ENCODE data around the gene ZSWIM2.
"Not testable (repeated sequence)": the region's sequence is repeated elsewhere in the genome, so short reads cannot be mapped to it uniquely, and the experiment has no call there.

Gene ZSWIM2, protein sequence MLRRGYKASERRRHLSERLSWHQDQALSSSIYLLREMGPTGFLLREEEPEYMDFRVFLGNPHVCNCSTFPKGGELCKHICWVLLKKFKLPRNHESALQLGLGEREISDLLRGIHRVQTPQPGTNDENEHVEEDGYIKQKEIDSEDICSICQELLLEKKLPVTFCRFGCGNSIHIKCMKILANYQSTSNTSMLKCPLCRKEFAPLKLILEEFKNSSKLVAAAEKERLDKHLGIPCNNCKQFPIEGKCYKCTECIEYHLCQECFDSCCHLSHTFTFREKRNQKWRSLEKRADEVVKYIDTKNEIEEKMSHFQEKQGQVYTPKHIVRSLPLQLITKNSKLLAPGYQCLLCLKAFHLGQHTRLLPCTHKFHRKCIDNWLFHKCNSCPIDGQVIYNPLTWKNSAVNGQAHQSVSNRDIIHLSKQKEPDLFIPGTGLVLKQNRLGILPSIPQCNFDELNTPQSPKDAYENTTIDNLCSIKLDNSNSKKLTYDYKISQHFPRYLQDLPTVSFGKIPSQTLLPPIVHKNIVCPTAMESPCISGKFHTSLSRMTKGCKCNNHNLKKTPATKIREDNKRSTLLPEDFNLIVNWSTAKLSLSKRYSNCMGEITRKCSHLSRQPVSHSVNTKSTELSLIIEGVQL

DNA sequence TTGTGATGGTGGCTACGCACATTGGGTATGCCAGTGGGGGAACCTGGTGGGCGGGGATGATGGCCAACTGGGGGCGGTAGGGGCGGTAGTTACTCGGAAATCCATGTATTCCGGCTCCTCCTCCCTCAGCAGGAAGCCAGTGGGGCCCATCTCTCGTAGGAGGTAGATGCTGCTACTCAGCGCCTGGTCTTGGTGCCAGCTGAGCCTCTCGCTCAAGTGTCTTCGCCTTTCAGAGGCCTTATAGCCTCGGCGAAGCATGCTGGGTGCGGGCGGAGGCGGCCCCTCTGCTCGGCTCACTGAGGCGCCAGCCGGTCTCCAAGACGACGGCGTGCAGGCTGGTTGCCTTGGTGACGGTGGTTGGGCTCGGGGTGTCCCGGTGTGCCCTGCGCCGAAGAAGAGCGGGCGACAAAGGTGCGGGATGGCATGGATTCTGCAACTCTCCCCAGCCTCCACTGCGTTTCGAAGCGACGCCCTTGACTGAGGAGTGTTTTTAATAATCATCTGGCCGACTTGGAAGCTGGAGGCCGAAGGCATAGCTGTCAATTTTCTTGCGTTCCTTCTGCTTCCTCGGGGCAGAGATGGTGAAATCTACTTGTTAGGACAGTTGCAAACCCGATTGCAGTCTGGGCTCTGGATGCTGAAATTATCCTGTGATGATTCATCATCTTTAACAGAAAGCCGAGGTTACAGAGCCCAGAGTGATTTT is at the start of gene ZSWIM2:
ZSWIM2 (minus strand) TSS at position 298 of the 706 bp plus-strand sequence; CDS start at position 258, 40 bp downstream.
- Mint-ChIP-seq H3K4me1 (peaks cover 15% of the 10 kb centered on the region), H3K27me3 (peaks cover 25% of the 10 kb centered on the region), H3K4me3 (peak within 1 kb of the TSS; percentile 47 to 62), H3K27ac (no peak within 1 kb of the TSS), H3K9me3 (peaks cover 0 to 4% of the 10 kb centered on the region in 2 donors)
- ATAC-seq (peak; percentile 78), DNase-seq (peak; percentile 16 to 30)

DNA sequence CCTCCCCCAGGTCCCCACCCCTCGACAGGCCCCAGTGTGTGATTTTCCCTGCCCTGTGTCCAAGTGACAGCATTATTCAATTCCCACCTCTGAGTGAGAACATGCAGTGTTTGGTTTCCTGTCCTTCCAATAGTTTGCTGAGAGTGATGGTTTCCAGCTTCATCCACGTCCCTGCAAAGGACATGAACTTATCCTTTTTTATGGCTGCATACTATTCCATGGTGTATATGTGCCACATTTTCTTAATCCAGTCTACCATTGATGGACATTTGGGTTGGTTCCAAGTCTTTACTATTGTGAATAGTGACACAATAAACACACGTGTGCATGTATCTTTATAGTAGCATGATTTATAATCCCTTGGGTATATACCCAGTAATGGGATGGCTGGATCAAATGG is 47.2 kb upstream of the ZSWIM2 start:
- not testable (repeated sequence) for H3K4me3 Mint-ChIP-seq, DNase-seq, H3K4me1 Mint-ChIP-seq, H3K27ac Mint-ChIP-seq, ATAC-seq, H3K9me3 Mint-ChIP-seq, H3K27me3 Mint-ChIP-seq

DNA sequence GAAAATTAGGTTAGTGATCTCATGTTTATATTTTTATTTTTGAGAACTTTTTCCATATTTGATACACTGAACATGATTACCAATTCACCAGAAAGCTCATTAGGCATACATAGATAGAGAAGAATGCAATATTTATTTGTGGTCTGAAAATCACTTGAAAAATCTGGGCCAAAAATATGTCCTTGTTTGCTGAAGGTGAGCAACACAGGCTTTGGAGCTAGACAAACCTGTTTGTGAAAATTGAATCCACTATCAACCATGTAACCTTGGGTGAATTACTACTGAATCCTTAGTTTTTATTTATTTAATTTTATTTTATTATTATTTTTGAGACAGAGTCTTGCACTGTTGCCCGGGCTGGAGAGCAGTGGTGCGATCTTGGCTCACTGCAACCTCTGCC is 46.5 kb upstream of the ZSWIM2 start:
- DNase-seq (no peak), ATAC-seq (no peak)
- Mint-ChIP-seq H3K4me1 (no peaks in the 10 kb centered on the region), H3K27ac (no peak overlapping the region), H3K4me3 (no peak overlapping the region), H3K27me3 (no peaks in the 10 kb centered on the region), H3K9me3 (peaks cover 4% of the 10 kb centered on the region in 2 donors)

DNA sequence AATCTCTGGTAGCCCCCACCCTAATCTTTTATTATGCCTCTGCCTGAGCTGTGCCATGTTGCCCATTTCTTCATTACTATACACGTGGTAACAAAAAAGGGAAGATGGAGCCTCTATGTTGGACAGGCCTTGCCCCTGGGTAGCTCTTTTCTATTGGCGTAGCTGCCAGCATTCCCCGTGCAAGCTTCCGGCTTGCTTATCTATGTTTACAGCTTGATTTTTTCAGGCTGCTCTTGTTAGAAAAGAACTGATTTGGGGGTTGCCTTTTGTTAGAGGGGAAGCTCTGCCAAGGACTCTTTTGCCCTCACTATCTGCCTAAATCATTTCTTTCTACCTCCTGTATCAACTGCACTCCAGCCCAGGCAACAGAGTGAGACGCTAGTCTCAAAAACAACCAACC is 45.5 kb upstream of the ZSWIM2 start:
- H3K9me3 Mint-ChIP-seq: peaks cover 4% of the 10 kb centered on the region in 2 donors
- H3K4me3 Mint-ChIP-seq: no peak overlapping the region
- H3K4me1 Mint-ChIP-seq: no peaks in the 10 kb centered on the region
- no peak overlapping the region for H3K27ac Mint-ChIP-seq
- H3K27me3 Mint-ChIP-seq: no peaks in the 10 kb centered on the region
- no peak for DNase-seq
- no peak for ATAC-seq

DNA sequence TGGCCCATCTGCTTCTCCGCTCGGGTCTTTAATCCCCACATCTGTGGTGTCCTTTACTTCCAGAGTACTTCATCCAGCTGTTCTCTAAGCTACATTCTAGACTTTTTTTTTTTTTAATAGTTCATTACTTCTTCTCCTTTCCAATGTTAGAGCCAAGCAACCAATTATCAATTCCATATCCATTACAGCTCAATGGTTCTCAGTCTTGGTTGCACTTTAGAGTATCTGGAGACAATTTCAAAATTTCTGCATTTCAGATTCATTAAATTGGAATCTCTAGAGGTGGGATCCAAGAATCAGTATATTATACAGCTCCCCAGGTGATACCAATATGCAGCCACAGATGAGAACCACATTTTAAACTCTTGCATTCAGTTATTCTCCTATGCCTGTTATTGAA is 43.9 kb upstream of the ZSWIM2 start:
- Mint-ChIP-seq H3K27me3 (no peaks in the 10 kb centered on the region), H3K4me1 (no peaks in the 10 kb centered on the region), H3K9me3 (no peaks in the 10 kb centered on the region), H3K4me3 (no peak overlapping the region), H3K27ac (no peak overlapping the region)
- DNase-seq: no peak
- no peak for ATAC-seq

DNA sequence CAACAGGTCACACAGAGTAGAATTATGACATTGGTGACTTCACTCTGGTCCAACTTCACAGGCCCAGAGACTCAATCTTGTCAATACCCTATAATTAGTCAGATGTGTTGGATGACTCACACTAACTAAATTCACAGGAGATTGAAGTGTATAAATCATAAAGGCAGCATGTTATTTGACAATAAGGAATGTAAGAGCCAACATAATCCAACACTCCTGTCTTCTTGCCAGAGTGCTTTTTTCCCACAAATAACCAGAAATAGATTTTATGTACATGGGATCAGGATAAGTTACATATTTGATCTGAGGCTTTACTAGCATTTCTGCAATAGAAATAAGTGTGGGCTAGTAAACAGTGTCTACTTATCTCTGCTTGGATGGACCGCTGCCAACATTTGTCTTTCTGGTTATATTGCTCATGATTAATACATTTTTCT is 42.2 kb upstream of the ZSWIM2 start:
- Mint-ChIP-seq H3K9me3 (no peaks in the 10 kb centered on the region), H3K4me3 (no peak overlapping the region), H3K27me3 (no peaks in the 10 kb centered on the region), H3K27ac (no peak overlapping the region), H3K4me1 (no peaks in the 10 kb centered on the region)
- ATAC-seq (no peak), DNase-seq (no peak)

DNA sequence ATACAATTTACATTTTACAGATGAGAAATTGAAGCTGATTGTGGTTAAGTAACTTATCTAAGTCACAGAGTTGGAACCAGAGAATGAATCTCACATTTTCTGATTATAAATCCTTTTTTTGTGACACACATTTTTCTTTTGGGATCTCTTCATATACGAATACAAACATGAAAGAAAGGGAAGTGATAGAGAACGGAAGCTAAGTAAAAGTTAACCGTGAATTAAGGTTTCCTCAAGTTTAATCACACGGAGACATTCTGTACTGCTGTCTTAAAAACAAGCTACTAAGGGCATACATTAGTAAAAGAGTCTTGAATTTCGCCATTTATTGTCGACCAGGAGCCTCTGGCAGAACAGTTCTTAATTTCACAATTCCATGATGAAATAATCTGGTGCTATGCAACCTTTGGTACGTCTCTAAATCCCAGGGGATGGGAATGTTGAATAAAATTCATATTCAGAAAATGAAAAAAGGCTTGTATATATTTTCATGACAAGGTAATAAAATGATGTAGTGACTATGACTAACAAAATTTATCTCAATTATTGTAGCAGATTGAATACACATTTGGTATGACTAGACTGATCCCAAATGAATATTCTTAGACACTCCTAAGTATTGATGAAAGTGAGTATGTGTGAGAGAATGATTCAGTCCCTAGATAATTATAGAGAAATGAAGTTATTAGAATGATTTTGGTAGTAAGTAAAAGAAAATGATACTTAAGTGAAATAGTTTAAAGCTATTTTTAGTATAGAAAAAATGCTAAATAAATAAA is 40.3 kb upstream of the ZSWIM2 start:
- H3K4me3 Mint-ChIP-seq: no peak overlapping the region
- DNase-seq (no peak), ATAC-seq (no peak)
- H3K27ac Mint-ChIP-seq: no peak overlapping the region
- H3K9me3 Mint-ChIP-seq: no peaks in the 10 kb centered on the region
- H3K4me1 Mint-ChIP-seq: no peaks in the 10 kb centered on the region
- H3K27me3 Mint-ChIP-seq: no peaks in the 10 kb centered on the region

DNA sequence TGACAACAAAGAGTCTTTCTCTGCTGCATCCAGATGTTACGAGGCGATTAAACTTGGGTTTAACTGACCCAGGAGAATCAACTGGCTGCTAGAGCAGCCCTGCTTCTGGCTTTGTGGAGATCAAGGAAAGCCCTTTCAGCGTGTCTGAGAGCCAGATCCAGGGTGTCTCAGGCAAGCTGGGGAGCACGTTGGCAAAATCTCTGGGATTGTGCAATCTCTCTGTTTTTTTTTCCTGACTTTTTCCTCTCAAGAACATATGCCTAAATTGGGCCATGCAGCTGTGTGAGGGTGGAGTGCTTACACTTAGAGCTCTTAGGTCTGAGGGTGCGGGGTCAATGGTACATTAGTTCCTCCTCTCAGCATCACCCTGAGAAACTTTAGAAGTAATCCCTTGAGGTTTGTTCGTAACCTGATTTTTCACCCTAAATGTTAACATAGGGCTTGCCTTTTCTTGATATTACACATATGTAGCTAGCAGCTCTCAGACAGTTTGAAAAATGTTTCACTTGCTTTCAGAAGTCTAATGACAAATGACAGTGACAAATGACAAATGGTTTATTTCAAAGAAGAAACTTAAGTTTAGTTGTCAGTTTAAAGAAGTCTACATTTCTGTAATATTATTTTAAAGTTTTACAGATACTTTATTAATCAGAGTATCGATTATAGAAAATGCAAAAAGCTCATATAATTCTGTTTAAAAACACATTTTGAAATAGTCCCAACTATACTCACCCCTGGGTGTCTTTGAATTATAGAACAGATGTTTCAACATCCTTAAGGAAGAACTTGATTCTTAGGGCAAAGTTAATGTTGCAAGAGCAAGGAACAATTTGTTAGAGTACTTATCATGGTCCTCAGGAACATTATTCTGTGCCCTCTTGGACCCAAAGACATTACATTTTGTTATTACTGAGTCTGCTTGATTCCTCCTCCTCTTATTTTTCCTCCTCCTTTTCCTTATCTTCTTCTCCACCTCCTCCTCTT is 38.4 kb upstream of the ZSWIM2 start:
- Mint-ChIP-seq H3K27me3 (no peaks in the 10 kb centered on the region), H3K4me1 (no peaks in the 10 kb centered on the region)
- no peak for ATAC-seq

DNA sequence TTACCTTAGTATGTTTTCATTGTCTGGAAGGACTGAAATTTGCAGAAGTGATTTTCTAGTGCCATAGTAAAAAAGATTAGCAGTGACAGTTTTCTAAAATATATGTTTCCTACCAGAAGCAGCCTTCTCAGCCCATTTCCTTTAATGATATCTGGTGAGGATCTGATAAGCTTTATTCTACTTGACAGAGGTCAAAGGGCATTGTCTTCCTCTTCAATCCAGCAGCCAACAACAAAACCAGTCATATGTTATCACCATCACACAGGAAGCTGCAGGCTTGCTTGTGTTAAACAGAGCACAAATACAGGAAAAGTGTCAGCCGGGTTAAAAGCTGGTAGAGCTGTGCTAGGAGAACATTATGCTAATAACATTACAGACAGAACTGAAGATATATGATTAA is 35.6 kb upstream of the ZSWIM2 start:
- H3K4me1 Mint-ChIP-seq: no peaks in the 10 kb centered on the region
- no peak overlapping the region for H3K4me3 Mint-ChIP-seq
- no peak for DNase-seq
- H3K9me3 Mint-ChIP-seq: peaks cover 17% of the 10 kb centered on the region in 2 donors
- ATAC-seq: no peak
- no peak overlapping the region for H3K27ac Mint-ChIP-seq
- no peaks in the 10 kb centered on the region for H3K27me3 Mint-ChIP-seq

More for the DNA sequence above, 38.4 kb upstream of the ZSWIM2 start:
- no peak overlapping the region for H3K4me3 Mint-ChIP-seq
- H3K9me3 Mint-ChIP-seq: peaks cover 5 to 6% of the 10 kb centered on the region in 2 donors
- DNase-seq: no peak
- no peak overlapping the region for H3K27ac Mint-ChIP-seq

DNA sequence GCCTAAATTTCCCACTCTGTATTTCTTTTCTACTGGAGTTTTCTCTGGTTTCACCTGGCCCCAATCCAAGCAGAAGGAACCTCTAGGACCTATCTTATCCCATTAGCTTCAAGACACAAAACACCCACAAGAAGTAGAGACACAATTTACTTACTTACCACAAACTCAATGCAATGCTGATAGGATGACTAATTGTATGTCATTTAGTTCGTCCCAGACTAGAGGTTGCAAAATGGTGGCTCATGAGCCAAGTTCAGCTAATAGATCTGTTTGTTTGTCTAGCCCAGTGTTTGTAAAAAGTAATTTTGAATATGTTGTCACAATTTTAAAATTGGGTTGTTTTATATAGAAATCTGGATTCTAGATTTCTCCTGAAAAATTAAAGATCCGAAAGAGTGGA is 34.7 kb upstream of the ZSWIM2 start:
- no peak overlapping the region for H3K27ac Mint-ChIP-seq
- H3K9me3 Mint-ChIP-seq: peaks cover 17% of the 10 kb centered on the region in 2 donors
- H3K27me3 Mint-ChIP-seq: no peaks in the 10 kb centered on the region
- no peak for DNase-seq
- H3K4me1 Mint-ChIP-seq: no peaks in the 10 kb centered on the region
- no peak overlapping the region for H3K4me3 Mint-ChIP-seq
- ATAC-seq: no peak

DNA sequence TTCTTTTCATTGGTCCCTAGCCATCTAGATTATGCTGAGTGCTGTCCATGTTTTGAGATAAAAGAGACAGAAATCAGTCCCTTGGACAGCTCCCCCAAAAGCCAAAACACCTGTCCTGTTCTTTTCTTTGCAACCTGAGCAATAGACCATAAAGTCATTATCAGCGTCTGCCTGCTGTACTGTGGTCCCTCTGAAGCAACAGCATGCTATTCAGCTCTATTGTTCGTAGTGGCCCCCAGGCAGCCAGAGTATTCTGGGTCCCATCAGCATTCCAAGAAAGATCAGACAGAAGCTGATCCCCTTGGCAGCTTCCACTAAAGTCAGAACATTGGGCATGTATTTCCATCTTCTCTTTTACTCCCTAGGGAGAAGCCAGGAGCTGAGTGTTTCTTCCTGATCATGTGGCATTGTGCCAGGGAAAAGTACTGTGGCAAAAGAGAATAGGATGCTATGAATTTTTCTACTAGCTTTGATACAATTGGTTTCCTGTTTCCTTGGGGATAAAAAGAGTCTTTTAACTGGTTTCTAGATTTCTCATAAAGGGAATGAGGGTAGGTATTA is 33.6 kb upstream of the ZSWIM2 start:
- DNase-seq (no peak), ATAC-seq (no peak)
- no peak overlapping the region for H3K4me3 Mint-ChIP-seq
- no peak overlapping the region for H3K27ac Mint-ChIP-seq
- no peaks in the 10 kb centered on the region for H3K27me3 Mint-ChIP-seq
- H3K4me1 Mint-ChIP-seq: no peaks in the 10 kb centered on the region
- H3K9me3 Mint-ChIP-seq: peaks cover 17 to 19% of the 10 kb centered on the region in 2 donors

DNA sequence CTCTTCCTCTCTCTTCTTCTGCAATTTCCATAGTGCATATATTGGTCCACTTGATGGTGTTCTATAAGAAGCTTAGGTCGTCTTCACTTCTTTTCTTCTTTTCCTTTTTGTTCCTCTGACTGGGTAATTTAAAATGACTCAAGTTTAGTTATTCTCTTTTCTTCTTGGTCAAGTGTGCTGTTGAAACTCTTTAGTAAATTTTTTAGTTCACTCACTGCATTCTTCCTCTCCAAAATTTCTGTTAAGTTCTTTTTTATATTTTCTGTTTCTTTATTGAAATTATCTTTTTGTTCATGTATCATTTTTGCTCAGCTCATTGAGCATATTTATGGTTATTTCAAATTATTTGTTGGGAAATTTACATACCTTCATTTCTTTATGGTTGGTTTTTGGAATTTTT is 32.7 kb upstream of the ZSWIM2 start:
- DNase-seq: no peak
- Mint-ChIP-seq H3K27me3 (no peaks in the 10 kb centered on the region), H3K9me3 (peaks cover 18 to 26% of the 10 kb centered on the region in 2 donors), H3K4me1 (no peaks in the 10 kb centered on the region), H3K4me3 (no peak overlapping the region), H3K27ac (no peak overlapping the region)
- no peak for ATAC-seq

DNA sequence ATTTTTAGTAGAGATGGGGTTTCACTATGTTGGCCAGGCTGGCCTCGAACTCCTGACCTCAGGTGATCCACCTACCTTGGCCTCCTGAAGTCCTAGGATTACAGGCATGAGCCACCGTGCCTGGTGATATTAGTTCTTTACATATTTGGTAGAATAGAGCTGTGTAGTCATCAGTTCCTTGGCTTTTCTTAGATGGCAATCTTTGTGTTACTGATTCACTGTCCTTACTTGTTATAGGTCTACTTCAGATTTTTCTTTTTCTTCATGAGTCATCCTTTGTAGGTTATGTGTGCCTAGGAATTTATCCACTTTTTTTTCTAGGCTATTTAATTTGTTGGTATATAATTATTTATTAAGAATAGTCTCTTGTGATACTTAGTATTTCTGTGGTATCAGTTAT is 30.3 kb upstream of the ZSWIM2 start:
- Mint-ChIP-seq H3K4me3 (no peak overlapping the region), H3K27ac (no peak overlapping the region), H3K4me1 (no peaks in the 10 kb centered on the region), H3K27me3 (no peaks in the 10 kb centered on the region), H3K9me3 (peaks cover 26 to 31% of the 10 kb centered on the region in 2 donors)
- ATAC-seq (no peak), DNase-seq (no peak)

DNA sequence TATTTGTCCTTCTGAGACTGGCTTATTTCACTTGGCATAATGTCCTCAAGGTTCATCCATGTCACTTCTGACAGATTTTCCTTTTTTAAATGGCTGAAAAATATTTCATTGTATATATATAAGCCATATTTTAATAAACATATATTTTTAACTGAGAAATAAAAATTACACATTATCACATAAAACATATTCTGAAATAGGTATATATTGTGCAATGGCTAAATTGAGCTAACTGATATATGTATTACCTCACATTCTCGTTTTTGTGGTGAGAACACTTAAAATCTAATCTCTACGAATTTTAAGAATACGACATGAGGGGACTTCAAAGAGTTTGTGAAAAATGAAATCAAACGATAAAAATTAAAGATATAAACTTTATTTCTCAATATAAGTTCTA is 25.7 kb upstream of the ZSWIM2 start:
- DNase-seq (no peak), ATAC-seq (no peak)
- no peaks in the 10 kb centered on the region for H3K4me1 Mint-ChIP-seq

More for the DNA sequence above, 25.7 kb upstream of the ZSWIM2 start:
- H3K27ac Mint-ChIP-seq: no peak overlapping the region
- H3K4me3 Mint-ChIP-seq: no peak overlapping the region
- no peaks in the 10 kb centered on the region for H3K27me3 Mint-ChIP-seq
- peaks cover 9 to 14% of the 10 kb centered on the region in 2 donors for H3K9me3 Mint-ChIP-seq

Measured in stimulated activated naive CD8-positive, alpha-beta T cell treated with anti-CD3 and anti-CD28 coated beads, Interleukin-15, amount 100 ng/mL, for 72 hours (primary cell).